HEK293 (cell line): ENCODE data around the gene MYEF2.

Experiments used
- CTCF ChIA-PET: fragments of 350-600 bp; formaldehyde crosslinking; extraction: SDS; loops from one replicate; lab custom pipeline; 2021; ENCODE audit warnings: antibody characterized with exemption; lab: Yijun Ruan, JAX
- POLR2A ChIA-PET: fragments of 300-600 bp; formaldehyde crosslinking; extraction: SDS; loops from one replicate; lab custom pipeline; 2020; ENCODE audit warnings: antibody characterized with exemption, inconsistent platforms; lab: Yijun Ruan, JAX
- H3K27ac ChIP-seq: fragments of 200-500 bp; sonication (Bioruptor generic); 2 replicates; pipeline ENCODE4 v1.5.1; 2014; ENCODE audit warnings: low read depth, low read length, control low read depth, inconsistent platforms; ENCODE audit errors: extremely low read depth
- H3K36me3 ChIP-seq, 2 experiments: fragments of 200-500 bp in 1 of 2; sonication (Bioruptor generic) in 1 of 2; 1 replicate in 1 of 2; 2 replicates in 1 of 2; pipeline ENCODE4 v1.5.1; 2014 to 2017; ENCODE audit warnings: inconsistent platforms in 2 of 2, low read length in 2 of 2; ENCODE audit not compliant: control insufficient read depth in 2 of 2, insufficient read depth in 1 of 2
- H3K4me1 ChIP-seq: fragments of 200-500 bp; sonication (Bioruptor generic); 2 replicates; pipeline ENCODE4 v1.5.1; 2014; ENCODE audit warnings: mild to moderate bottlenecking, low read length, inconsistent platforms; ENCODE audit not compliant: control insufficient read depth, insufficient read depth
- H3K4me3 ChIP-seq: 2 replicates; pipeline ENCODE4 v1.5.1; 2011; ENCODE audit warnings: low read depth, mild to moderate bottlenecking, control low read depth, low read length, moderate library complexity
- H3K9me3 ChIP-seq: fragments of 200-500 bp; sonication (Bioruptor generic); 2 replicates; pipeline ENCODE4 v1.5.1; 2014; ENCODE audit warnings: low read depth, low read length, inconsistent platforms; ENCODE audit not compliant: control insufficient read depth, insufficient read depth
- GLI4 ChIP-seq: fragments of 450-650 bp; formaldehyde crosslinking; IDR thresholded peaks from 2 replicates; pipeline ENCODE4 v1.5.1; 2016; ENCODE audit warnings: missing biosample characterization, missing genetic modification characterization
- MYNN ChIP-seq: fragments of 450-650 bp; formaldehyde crosslinking; IDR thresholded peaks from 2 replicates; pipeline ENCODE4 v1.5.1; 2016; ENCODE audit warnings: missing biosample characterization, missing genetic modification characterization, borderline replicate concordance
- RBAK ChIP-seq: fragments of 450-650 bp; formaldehyde crosslinking; IDR thresholded peaks from 2 replicates; pipeline ENCODE4 v1.5.1; 2016; ENCODE audit warnings: missing biosample characterization, missing genetic modification characterization
- REPIN1 ChIP-seq: fragments of 450-650 bp; formaldehyde crosslinking; IDR thresholded peaks from 2 replicates; pipeline ENCODE4 v1.5.1; 2017; ENCODE audit warnings: missing biosample characterization, missing genetic modification characterization, low read depth
- ZBTB17 ChIP-seq: fragments of 450-650 bp; formaldehyde crosslinking; IDR thresholded peaks from 2 replicates; pipeline ENCODE4 v1.5.1; 2016; ENCODE audit warnings: missing biosample characterization, missing genetic modification characterization
- ZFP41 ChIP-seq: fragments of 450-650 bp; formaldehyde crosslinking; IDR thresholded peaks from 2 replicates; pipeline ENCODE4 v1.5.1; 2016; ENCODE audit warnings: missing biosample characterization, missing genetic modification characterization, borderline replicate concordance
- ZNF114 ChIP-seq: fragments of 450-650 bp; formaldehyde crosslinking; IDR thresholded peaks from 2 replicates; pipeline ENCODE4 v1.5.0; 2017; ENCODE audit warnings: missing biosample characterization, missing genetic modification characterization
- ZNF184 ChIP-seq: fragments of 450-650 bp; IDR thresholded peaks from 2 replicates; pipeline ENCODE4 v1.5.1; 2018; ENCODE audit warnings: missing biosample characterization, mild to moderate bottlenecking, missing genetic modification characterization
- ZNF202 ChIP-seq: fragments of 450-650 bp; formaldehyde crosslinking; IDR thresholded peaks from 2 replicates; pipeline ENCODE4 v1.5.1; 2016; ENCODE audit warnings: missing biosample characterization, missing genetic modification characterization, borderline replicate concordance
- ZNF223 ChIP-seq: fragments of 450-650 bp; formaldehyde crosslinking; IDR thresholded peaks from 2 replicates; pipeline ENCODE4 v1.5.1; 2016; ENCODE audit warnings: missing biosample characterization, missing genetic modification characterization
- ZNF501 ChIP-seq: fragments of 450-650 bp; formaldehyde crosslinking; IDR thresholded peaks from 2 replicates; pipeline ENCODE4 v1.5.1; 2016; ENCODE audit warnings: missing biosample characterization, missing genetic modification characterization
- ZNF776 ChIP-seq: fragments of 450-650 bp; formaldehyde crosslinking; IDR thresholded peaks from 2 replicates; pipeline ENCODE4 v1.5.0; 2017; ENCODE audit warnings: missing biosample characterization, missing genetic modification characterization, borderline replicate concordance
- ZNF792 ChIP-seq: fragments of 450-650 bp; formaldehyde crosslinking; IDR thresholded peaks from 2 replicates; pipeline ENCODE4 v1.5.1; 2016; ENCODE audit warnings: missing biosample characterization, missing genetic modification characterization
- TF ChIP-seq, protein P1 (sequence below): fragments of 450-650 bp; formaldehyde crosslinking; IDR thresholded peaks from 2 replicates; pipeline ENCODE4 v1.5.1; 2016; ENCODE audit warnings: missing biosample characterization, missing genetic modification characterization
- TF ChIP-seq, protein P2 (sequence below): fragments of 450-650 bp; formaldehyde crosslinking; IDR thresholded peaks from 2 replicates; pipeline ENCODE4 v1.5.1; 2017; ENCODE audit warnings: missing biosample characterization, missing genetic modification characterization
- TF ChIP-seq, protein P3 (sequence below): fragments of 450-650 bp; formaldehyde crosslinking; IDR thresholded peaks from 2 replicates; pipeline ENCODE4 v1.5.1; 2016; ENCODE audit warnings: missing biosample characterization, missing genetic modification characterization
- TF ChIP-seq, protein P4 (sequence below): fragments of 450-650 bp; formaldehyde crosslinking; IDR thresholded peaks from 2 replicates; pipeline ENCODE4 v1.5.0; 2017; ENCODE audit warnings: missing biosample characterization, missing genetic modification characterization, borderline replicate concordance
- TF ChIP-seq, protein P5 (sequence below): fragments of 450-650 bp; formaldehyde crosslinking; IDR thresholded peaks from 2 replicates; pipeline ENCODE4 v1.5.1; 2016; ENCODE audit warnings: missing biosample characterization, missing genetic modification characterization, borderline replicate concordance
- TF ChIP-seq, protein P6 (sequence below): fragments of 450-650 bp; formaldehyde crosslinking; IDR thresholded peaks from 2 replicates; pipeline ENCODE4 v1.5.1; 2016; ENCODE audit warnings: missing biosample characterization, missing genetic modification characterization, borderline replicate concordance

Gene MYEF2

DNA sequence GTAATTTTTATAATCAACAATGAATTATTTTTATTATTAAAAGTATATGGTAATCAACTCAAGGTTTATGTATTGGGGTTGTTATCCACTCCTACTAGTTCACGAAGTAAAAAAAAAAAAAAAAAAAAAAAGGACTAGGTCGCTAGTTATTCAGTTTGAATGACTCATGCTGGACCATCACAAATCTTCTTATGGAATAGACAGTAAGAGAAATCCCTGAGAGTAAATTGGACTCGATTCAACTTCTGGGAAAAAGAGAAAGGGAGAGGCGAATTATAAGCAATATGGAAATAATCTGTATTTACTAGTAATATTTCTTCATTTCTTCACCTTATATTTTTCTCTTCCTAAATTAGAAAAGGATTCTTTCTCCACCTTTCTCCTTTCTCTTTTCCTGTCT lies 2.0 kb downstream of the MYEF2 start (continued):
- TF ChIP-seq, protein P1, sequence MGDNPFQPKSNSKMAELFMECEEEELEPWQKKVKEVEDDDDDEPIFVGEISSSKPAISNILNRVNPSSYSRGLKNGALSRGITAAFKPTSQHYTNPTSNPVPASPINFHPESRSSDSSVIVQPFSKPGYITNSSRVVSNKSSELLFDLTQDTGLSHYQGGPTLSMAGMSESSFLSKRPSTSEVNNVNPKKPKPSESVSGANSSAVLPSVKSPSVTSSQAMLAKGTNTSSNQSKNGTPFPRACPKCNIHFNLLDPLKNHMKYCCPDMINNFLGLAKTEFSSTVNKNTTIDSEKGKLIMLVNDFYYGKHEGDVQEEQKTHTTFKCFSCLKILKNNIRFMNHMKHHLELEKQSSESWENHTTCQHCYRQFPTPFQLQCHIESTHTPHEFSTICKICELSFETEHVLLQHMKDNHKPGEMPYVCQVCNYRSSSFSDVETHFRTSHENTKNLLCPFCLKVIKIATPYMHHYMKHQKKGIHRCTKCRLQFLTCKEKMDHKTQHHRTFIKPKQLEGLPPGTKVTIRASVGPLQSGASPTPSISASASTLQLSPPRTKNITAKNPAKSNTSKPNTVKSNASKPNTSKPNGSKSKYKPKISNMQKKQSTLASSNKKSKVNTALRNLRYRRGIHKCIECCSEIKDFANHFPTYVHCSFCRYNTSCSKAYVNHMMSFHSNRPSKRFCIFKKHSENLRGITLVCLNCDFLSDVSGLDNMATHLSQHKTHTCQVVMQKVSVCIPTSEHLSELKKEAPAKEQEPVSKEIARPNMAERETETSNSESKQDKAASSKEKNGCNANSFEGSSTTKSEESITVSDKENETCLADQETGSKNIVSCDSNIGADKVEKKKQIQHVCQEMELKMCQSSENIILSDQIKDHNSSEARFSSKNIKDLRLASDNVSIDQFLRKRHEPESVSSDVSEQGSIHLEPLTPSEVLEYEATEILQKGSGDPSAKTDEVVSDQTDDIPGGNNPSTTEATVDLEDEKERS (tag by site-specific recombination), result no peak
- TF ChIP-seq, protein P2, sequence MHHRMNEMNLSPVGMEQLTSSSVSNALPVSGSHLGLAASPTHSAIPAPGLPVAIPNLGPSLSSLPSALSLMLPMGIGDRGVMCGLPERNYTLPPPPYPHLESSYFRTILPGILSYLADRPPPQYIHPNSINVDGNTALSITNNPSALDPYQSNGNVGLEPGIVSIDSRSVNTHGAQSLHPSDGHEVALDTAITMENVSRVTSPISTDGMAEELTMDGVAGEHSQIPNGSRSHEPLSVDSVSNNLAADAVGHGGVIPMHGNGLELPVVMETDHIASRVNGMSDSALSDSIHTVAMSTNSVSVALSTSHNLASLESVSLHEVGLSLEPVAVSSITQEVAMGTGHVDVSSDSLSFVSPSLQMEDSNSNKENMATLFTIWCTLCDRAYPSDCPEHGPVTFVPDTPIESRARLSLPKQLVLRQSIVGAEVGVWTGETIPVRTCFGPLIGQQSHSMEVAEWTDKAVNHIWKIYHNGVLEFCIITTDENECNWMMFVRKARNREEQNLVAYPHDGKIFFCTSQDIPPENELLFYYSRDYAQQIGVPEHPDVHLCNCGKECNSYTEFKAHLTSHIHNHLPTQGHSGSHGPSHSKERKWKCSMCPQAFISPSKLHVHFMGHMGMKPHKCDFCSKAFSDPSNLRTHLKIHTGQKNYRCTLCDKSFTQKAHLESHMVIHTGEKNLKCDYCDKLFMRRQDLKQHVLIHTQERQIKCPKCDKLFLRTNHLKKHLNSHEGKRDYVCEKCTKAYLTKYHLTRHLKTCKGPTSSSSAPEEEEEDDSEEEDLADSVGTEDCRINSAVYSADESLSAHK (tag by site-specific recombination), result no peak
- TF ChIP-seq, protein P3, sequence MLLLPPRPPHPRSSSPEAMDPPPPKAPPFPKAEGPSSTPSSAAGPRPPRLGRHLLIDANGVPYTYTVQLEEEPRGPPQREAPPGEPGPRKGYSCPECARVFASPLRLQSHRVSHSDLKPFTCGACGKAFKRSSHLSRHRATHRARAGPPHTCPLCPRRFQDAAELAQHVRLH (tag by site-specific recombination), result no peak

DNA sequence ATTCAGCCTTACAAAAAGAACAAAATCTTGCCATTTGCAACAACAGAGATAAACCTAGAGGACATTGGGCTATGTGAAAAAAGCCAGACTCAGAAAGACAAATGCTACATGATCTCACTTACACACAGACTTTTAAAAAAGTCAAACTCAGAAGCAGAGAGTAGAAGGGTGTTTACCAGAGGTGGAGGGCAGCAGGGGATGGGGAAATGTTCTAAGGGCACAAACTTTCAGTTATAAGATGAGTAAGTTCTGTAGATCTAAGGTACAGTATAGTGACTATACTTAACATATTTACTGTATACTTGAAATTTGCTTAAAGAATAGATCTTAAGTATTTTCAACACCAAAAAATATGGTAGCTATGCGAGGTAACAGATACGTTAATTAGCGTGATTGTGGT lies 3.0 kb downstream of the MYEF2 start:
- no peak for TF ChIP-seq REPIN1 (tag by site-specific recombination)
- TF ChIP-seq ZNF223 (tag by site-specific recombination), result no peak
- TF ChIP-seq, protein P4, sequence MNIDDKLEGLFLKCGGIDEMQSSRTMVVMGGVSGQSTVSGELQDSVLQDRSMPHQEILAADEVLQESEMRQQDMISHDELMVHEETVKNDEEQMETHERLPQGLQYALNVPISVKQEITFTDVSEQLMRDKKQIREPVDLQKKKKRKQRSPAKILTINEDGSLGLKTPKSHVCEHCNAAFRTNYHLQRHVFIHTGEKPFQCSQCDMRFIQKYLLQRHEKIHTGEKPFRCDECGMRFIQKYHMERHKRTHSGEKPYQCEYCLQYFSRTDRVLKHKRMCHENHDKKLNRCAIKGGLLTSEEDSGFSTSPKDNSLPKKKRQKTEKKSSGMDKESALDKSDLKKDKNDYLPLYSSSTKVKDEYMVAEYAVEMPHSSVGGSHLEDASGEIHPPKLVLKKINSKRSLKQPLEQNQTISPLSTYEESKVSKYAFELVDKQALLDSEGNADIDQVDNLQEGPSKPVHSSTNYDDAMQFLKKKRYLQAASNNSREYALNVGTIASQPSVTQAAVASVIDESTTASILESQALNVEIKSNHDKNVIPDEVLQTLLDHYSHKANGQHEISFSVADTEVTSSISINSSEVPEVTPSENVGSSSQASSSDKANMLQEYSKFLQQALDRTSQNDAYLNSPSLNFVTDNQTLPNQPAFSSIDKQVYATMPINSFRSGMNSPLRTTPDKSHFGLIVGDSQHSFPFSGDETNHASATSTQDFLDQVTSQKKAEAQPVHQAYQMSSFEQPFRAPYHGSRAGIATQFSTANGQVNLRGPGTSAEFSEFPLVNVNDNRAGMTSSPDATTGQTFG (tag by site-specific recombination), result no peak
- no peak for TF ChIP-seq ZNF776
- TF ChIP-seq ZNF184, result no peak
- TF ChIP-seq, protein P5, sequence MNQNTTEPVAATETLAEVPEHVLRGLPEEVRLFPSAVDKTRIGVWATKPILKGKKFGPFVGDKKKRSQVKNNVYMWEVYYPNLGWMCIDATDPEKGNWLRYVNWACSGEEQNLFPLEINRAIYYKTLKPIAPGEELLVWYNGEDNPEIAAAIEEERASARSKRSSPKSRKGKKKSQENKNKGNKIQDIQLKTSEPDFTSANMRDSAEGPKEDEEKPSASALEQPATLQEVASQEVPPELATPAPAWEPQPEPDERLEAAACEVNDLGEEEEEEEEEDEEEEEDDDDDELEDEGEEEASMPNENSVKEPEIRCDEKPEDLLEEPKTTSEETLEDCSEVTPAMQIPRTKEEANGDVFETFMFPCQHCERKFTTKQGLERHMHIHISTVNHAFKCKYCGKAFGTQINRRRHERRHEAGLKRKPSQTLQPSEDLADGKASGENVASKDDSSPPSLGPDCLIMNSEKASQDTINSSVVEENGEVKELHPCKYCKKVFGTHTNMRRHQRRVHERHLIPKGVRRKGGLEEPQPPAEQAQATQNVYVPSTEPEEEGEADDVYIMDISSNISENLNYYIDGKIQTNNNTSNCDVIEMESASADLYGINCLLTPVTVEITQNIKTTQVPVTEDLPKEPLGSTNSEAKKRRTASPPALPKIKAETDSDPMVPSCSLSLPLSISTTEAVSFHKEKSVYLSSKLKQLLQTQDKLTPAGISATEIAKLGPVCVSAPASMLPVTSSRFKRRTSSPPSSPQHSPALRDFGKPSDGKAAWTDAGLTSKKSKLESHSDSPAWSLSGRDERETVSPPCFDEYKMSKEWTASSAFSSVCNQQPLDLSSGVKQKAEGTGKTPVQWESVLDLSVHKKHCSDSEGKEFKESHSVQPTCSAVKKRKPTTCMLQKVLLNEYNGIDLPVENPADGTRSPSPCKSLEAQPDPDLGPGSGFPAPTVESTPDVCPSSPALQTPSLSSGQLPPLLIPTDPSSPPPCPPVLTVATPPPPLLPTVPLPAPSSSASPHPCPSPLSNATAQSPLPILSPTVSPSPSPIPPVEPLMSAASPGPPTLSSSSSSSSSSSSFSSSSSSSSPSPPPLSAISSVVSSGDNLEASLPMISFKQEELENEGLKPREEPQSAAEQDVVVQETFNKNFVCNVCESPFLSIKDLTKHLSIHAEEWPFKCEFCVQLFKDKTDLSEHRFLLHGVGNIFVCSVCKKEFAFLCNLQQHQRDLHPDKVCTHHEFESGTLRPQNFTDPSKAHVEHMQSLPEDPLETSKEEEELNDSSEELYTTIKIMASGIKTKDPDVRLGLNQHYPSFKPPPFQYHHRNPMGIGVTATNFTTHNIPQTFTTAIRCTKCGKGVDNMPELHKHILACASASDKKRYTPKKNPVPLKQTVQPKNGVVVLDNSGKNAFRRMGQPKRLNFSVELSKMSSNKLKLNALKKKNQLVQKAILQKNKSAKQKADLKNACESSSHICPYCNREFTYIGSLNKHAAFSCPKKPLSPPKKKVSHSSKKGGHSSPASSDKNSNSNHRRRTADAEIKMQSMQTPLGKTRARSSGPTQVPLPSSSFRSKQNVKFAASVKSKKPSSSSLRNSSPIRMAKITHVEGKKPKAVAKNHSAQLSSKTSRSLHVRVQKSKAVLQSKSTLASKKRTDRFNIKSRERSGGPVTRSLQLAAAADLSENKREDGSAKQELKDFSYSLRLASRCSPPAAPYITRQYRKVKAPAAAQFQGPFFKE (tag by site-specific recombination), result no peak
- no peak for TF ChIP-seq GLI4
- TF ChIP-seq, protein P6, sequence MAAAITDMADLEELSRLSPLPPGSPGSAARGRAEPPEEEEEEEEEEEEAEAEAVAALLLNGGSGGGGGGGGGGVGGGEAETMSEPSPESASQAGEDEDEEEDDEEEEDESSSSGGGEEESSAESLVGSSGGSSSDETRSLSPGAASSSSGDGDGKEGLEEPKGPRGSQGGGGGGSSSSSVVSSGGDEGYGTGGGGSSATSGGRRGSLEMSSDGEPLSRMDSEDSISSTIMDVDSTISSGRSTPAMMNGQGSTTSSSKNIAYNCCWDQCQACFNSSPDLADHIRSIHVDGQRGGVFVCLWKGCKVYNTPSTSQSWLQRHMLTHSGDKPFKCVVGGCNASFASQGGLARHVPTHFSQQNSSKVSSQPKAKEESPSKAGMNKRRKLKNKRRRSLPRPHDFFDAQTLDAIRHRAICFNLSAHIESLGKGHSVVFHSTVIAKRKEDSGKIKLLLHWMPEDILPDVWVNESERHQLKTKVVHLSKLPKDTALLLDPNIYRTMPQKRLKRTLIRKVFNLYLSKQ (tag by site-specific recombination), result no peak
- no peak for TF ChIP-seq ZBTB17 (tag by site-specific recombination)
- TF ChIP-seq ZNF114, result no peak
- TF ChIP-seq ZFP41 (tag by site-specific recombination), result no peak
- TF ChIP-seq ZNF792 (tag by site-specific recombination), result no peak
- no peak for TF ChIP-seq RBAK (tag by site-specific recombination)
- TF ChIP-seq ZNF202, result no peak
- no peak for TF ChIP-seq MYNN
- TF ChIP-seq ZNF501 (tag by site-specific recombination), result no peak
- no peaks in the 10 kb centered on the region for H3K36me3 ChIP-seq
- no peak overlapping the region for H3K27ac ChIP-seq
- H3K4me1 ChIP-seq, result no peaks in the 10 kb centered on the region
- ChIA-PET CTCF (no interaction called here), POLR2A (no interaction called here)
- no peaks in the 10 kb centered on the region; the same call in 1 of the 2 replicates for H3K9me3 ChIP-seq
- no peak overlapping the region for H3K4me3 ChIP-seq
